Epithelial cell of proximal tubule (primary cell): Measurements from ENCODE around the gene SPINT1. TPM values are rescaled to one million over a fixed set of nuclear protein-coding genes. Genes with fewer than 3 reads are reported as not detected.

Source experiments
- DNase-seq: peaks from one replicate; pipeline ENCODE4 v3.0.0-alpha.2; 2011; ENCODE audit warnings: low read depth
- H3K4me3 ChIP-seq: 2 replicates; pipeline ENCODE4 v1.5.1; 2011; ENCODE audit warnings: low read depth, mild to moderate bottlenecking, low read length
- CTCF ChIP-seq: conservative IDR thresholded peaks from 2 replicates; pipeline ENCODE4 v1.5.1; 2012; ENCODE audit warnings: low read depth, mild to moderate bottlenecking, low read length
- total RNA-seq: library from RNA; depleted of rRNA; stranded (reverse); fragments of >200 nt; gene quantifications from 2 replicates; pipeline ENCODE4 v1.2.3, GENCODE V29; 2015

SPINT1 gene
- total RNA-seq, 1 donor from 2014 or later, result 319 TPM

- no peak for TF ChIP-seq CTCF
- DNase-seq, result no peak
- peak overlapping the region; percentile 84 for H3K4me3 ChIP-seq
These were observed 815 bp downstream of the SPINT1 start for GRCh38 chr15:40844696-40845030.

- peak overlapping the region; percentile 84 for H3K4me3 ChIP-seq
These were observed 1.2 kb downstream of the SPINT1 start for GRCh38 chr15:40845036-40845435.

DNA sequence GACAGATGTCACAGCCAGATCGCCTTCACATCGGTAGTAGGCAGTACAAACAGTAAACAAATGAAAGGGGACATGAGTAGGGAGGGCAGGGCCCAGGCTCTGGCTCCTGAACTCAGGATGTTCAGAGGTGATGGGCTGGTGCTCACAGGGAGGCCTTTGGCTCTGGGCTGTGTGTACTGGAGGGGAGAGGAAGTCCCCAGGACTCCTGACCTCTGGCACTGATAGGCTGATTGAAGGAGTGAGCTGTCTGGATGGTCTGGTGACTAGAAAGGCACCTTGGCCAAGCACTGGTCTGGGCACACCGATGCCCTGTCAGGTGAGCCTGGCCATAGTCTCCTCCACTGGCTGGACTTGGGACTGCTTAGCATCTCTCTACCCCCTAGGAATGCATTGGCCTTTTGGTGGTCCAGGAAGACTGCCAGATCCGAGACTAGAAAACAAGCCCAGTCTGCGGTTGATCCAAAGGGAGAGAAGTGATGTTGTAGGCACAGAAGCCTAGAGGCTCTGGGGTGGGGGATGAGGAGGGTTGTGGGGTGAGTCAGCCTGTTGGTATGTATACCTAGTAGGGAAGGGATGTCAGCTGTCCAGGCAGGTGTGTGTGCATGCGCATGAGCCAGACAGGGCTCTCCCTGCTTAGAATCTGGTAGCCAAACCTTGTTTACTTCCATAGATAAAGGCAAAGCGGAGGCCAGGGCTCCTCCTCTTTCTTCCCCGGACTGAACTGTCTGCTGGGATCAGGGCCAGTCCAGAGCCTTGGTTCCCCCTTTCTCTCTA, 1.9 kb downstream of the SPINT1 start:
- peak overlapping the region; percentile 84 for H3K4me3 ChIP-seq
- no peak for DNase-seq
- TF ChIP-seq CTCF, result no peak

More at GRCh38 chr15:40845036-40845435, 1.2 kb downstream of the SPINT1 start:
- no peak for TF ChIP-seq CTCF
- DNase-seq, result no peak

DNA sequence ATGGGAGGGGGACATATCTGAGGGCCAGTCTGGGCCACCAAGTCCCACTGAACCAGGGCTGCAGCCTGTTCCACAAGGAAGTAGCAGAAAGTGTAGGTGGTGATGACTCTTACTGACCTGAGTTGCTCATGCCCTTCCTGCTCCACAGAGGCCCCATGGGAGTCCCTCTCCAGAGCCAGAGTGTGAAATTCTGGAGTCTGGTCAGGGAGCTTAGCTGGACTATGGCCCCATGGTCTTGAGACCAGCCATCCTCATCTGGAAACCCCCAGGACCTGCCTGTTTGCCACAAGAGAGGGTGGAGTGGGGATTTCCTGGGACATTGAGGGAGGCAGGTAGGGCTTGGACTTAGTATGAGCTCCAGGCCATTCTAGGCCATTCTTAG, 3.0 kb downstream of the SPINT1 start:
- TF ChIP-seq CTCF, result no peak
- peak; percentile 59 for DNase-seq
- peak overlapping the region; percentile 84 for H3K4me3 ChIP-seq

DNA sequence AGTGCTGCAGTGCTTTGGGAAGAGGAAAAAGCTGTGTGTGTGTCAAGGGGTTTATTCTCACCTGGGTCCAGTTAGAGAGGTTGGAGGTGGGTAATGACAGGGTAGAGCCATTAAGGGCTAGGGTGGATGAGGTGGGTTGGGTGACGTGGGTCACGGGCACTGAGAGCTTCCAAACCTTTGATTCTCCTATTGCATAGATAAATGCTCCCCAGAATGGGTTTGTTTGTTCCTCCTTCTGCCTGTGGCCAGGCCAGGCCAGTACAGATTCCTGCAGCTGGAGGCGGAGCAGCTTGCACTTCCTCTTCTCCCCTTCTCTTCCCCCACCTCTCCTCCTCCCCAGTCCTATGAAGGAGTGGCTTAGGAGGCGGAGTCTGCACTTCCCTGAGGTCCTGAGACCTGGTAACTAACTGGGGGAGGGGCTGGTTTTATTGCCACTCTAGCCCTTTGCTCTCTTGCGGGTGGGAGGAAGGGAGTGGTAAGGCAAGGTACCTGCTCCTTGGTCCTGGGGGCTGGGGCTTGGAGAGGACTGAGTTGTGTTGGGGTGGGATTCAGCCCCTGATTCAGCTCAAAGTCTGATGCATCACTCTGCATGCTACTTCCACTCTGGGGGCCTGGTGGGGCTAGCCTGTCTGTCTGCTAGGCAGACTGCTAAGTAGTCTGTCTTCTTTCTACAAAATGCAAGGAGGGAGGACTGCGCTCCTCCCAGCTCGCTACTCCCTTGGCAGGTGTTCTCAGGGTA, 3.5 kb downstream of the SPINT1 start:
- TF ChIP-seq CTCF, result peak; percentile 4
- H3K4me3 ChIP-seq, result peak overlapping the region; percentile 84
- no peak for DNase-seq

GRCh38 chr15:40850576-40851112, 6.8 kb downstream of the SPINT1 start:
- DNase-seq, result no peak
- no peak overlapping the region for H3K4me3 ChIP-seq
- no peak for TF ChIP-seq CTCF

GRCh38 chr15:40852529-40852928, 8.7 kb downstream of the SPINT1 start:
- no peak for DNase-seq
- H3K4me3 ChIP-seq, result no peak overlapping the region
- no peak for TF ChIP-seq CTCF
